Caki2 (cell line): ENCODE measurements around the gene DPYD. TPM values are rescaled to one million over a fixed set of nuclear protein-coding genes. Genes with fewer than 3 reads are reported as not detected.
A peak's percentile ranks its signal among the peaks of the same experiment; 100 is the strongest.

ENCODE experiments used
- DNase-seq: peaks from one replicate; pipeline ENCODE4 v3.0.0-alpha.2; 2015; ENCODE audit warnings: low read depth
- in situ Hi-C: cut with HindIII; loops from 2 replicates; pipeline ENCODE4 v1.10.0; 2016; ENCODE audit warnings: low sequenced_read_pairs, low pct_unique_long_range_greater_than_20kb, mixed read lengths
- total RNA-seq: library from RNA; depleted of rRNA; stranded (reverse); fragments of >200 nt; shearing (Covaris generic); gene quantifications from 2 replicates; pipeline ENCODE4 v1.2.3, GENCODE V29; 2014; ENCODE audit warnings: low replicate concordance

The DPYD gene
- total RNA-seq, 1 experiment from 2014 or later = 2.2 TPM

DNA sequence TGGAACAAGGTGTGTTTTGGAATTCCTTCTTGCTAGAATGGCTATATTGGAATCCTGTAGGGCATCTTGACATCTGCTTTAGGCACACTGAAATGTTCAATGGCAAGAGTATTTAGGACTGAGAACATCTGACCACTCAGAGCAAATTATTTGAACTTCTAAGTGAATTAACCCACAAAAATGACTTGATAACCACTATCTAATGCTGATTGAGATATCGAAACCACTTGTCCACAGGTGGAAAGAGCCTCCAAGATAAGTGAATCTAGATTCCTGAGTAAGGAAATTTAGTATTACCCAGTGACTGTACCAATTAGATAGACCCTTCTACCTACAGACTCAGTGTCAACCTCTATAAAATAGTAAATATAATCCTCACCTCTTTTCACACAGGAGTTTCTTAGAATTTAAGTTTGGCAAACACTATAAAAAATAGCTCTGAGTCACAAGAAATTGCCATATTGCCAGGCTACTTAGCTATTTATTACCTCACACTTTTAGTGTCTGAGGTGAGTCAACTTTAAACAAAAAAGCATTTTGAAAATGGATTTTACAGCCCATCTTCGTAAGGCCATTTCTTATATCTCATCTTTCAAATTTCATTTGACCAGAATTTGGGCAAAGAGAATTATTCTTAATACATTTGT is 777.5 kb downstream of the DPYD start:
- in situ Hi-C loops = no loop called here
- DNase-seq = peak; percentile 19

DNA sequence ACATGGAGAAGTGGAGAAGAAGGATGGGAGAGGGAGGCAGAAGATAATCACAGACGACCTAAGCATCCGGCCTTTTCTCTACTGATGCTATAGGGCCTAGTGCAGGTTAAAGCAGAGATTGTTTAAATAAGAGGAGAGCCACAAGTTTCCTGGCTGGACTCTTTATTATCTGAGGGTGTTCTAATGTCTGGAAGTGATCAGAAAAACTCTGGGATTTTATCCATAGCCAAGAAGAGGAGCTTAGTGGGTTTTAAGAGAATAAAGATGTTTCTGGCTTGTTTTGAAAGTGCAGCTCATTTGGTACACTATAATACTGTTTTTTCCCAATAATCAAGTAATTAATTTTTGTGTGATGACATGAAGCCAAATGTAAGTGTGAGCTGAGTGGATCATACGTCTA is 780.2 kb downstream of the DPYD start:
- DNase-seq = no peak
- in situ Hi-C loops = no loop called here

GRCh38 chr1:97139512-97139911 is 781.3 kb downstream of the DPYD start:
- in situ Hi-C loops = no loop called here
- DNase-seq = no peak

DNA sequence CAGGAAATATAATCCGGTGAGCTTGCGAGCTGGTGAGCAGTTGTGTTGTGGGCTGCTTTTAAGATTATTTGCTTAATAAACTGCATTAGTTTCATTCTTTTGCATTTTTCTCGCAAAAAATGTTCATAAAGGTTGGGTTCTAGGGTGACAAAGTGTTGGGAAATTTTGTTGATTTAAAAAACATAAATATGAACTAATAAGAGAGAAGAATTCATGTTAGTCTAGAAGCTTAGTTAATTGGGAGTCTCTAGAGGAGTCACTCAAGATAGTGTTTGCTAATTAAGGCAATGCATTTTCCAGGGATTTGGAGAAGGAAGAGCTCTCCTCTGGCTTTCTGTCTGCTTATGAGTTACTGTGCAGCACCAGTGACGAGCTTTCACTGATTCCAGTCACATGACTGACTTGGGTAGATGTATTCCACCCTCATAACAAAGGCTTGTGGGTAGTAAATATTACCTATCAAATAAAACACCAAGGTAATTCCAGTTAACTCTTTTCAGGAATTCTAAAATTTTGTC is 782.3 kb downstream of the DPYD start:
- in situ Hi-C loops = no loop called here
- no peak for DNase-seq

DNA sequence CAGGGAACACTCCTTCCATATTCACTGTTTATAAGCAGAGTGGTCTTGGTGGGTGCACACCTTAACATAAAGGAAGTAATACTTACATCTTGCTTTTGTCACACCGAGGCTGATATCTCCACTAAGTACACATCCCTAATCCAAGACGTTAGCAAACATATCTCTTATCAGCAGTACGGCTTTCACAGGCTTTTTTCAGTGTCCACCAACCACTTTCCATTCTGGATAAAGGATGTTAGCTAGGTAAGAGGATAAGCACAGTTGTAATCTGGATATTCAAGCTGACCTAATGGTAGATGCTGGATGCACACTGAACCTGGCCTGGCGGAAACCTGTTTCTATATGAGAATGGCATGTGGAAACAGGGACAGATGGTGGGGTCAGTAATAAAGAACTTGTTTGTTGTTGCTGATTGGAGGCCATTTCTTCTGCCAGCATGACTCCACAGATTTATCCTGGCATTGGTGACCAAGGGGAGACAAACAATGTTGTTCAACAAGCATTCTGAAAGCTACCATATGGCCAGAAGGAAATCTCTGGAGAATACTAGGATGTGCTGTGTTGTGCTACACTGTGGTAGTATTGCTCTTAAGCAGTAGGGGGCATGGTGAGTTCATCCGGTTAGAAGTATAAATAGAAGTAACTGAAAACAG is 782.8 kb downstream of the DPYD start:
- peak; percentile 31 for DNase-seq

DNA sequence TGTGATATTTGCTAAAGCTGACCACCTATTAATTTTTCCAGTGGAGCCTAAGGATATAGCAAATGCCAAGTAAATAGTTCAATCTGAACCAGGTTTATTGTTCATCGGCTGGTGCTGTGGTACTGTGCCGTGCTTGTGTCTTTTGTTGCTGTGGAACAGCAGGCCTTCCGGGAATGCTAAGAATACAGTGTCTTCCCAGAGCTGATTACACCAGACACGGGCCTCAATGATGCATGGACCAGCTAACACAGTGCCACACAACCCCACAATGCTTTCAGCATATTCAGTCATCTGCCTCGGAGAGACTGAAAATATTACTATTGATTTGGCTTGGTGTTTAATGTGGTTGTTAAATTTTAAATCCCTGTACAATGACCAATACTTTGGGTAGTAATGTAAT is 783.8 kb downstream of the DPYD start:
- in situ Hi-C loops = no loop called here
- no peak for DNase-seq

More for the DNA sequence above, 782.8 kb downstream of the DPYD start:
- in situ Hi-C loops = no loop called here

DNA sequence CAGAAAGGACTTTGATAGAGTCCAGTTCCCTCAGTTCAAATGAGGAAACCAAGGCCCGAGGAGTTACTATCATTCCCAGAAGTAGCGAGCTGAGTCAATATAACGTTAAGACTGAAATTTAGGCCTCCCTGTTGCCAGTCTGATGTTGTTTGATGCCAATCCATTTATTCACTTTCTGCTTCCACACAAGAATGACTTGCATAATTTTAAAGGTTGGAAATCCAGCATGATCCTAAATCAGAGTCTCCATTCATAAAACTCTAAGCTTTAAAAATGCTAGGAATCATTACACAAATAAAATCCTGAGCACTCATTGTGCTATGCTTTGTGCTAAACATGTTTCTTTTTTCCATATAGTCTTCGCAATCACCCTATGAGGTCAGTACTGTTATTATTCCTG is 784.9 kb downstream of the DPYD start:
- no peak for DNase-seq
- in situ Hi-C loops = no loop called here

GRCh38 chr1:97128426-97128825 is 792.4 kb downstream of the DPYD start:
- in situ Hi-C loops = no loop called here
- no peak for DNase-seq

GRCh38 chr1:97123717-97124431 is 797.0 kb downstream of the DPYD start:
- in situ Hi-C loops = no loop called here
- no peak for DNase-seq

GRCh38 chr1:97120806-97121205 is 800.0 kb downstream of the DPYD start:
- in situ Hi-C loops = no loop called here
- DNase-seq = no peak

DNA sequence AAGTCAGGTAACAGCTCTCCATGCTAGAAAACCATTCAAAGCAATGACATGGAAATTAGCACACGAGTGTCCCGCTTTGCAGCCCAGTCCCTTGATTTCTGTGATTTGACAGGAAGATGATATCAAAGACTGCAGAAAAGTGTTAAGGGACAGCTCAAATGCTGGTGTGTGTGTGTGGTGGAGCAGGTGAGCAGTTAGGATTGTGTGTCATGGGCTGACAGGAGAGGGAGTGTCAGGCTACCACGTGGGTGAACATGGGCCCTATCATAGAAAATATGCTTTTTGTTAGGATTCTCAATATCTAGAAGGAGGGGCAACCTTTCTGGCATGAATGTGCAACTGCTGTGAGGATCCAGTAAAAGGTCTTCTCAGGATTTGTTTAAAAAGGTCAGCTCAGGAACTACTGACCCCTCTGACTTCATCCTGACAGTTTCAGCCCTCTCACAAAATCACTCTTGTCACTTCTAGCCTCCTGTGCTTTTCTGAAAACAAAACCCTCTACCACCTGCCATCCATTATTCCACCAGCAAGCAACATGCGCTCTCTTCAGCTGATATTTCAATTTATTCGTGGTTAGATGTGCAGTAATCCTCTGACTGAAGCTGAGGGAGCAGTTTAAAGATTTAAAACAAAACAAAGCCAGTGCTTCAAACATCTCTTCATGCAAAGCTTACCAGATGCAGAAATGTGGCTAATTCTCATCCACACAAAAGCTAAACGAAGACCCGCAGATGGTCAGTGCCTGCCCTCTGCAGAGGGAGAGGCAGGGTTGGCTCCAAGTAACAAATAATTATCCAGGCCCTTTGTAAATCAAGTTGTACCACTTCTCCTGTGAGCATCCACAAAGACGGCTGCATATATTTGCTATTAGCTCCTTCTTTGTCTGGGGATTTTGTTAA is 801.3 kb downstream of the DPYD start:
- in situ Hi-C loops = no loop called here
- DNase-seq = no peak

- DNase-seq = no peak
Measured at GRCh38 chr1:97114842-97115241, 806.0 kb downstream of the DPYD start.

DNA sequence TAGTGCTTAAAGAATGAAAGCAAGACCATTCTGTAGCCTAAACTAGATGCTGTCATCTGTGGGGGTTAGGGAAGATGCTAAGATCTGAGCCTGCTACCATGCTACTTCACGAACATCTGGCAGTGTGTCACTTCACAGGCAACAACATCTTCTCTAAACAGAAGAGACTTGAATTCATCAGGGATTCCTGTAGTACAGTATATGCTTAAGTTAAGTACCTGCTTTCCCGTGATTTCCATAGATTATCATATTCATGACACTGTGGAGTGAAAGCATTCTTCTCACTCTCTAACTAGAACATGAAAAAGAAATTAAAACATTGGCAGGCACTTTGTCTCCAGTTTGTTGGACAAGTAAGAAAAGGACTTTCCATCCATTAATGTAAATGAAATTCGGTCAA is 808.4 kb downstream of the DPYD start:
- in situ Hi-C loops = no loop called here
- DNase-seq = no peak

More at GRCh38 chr1:97114842-97115241, 806.0 kb downstream of the DPYD start:
- in situ Hi-C loops = no loop called here

DNA sequence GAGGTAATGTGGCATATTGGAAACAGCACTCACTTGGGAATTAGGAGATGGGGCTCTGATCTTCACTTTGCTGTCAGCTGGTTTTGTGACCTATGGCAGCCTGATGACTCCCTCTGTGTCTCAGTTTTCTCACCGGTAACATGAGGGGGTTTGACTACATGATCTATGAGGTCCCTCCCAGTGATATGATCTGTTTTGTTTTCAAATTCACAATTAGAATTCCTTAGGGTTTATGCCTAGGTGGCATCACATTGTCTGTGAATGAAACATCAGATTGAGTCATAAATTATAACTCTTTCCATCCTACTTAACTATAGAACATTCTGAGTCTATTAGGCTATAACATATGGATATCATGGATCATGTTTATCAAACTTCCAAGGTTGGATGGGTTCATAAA is 812.7 kb downstream of the DPYD start:
- no peak for DNase-seq
- in situ Hi-C loops = no loop called here

- in situ Hi-C loops = no loop called here
- no peak for DNase-seq
Measured at GRCh38 chr1:97105531-97105930, 815.3 kb downstream of the DPYD start.

DNA sequence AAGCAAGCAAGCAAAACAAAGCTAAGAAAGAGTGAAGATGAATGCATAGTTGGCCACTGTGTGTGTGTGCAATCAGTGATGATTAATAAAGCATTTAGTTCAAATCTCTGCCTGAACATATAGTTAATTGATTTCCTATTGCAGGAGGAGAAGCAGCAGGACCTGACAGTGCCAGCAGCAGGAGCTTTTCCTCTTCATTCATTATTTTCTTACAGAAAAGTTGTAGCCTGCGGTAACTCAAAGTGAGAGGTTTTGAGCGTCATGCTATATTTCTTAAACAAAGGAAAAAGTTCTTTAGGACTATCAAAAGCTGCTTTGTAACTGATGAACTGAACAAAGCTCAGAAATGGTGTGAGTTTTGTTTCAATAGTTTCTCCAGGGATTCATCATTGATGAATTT is 819.3 kb downstream of the DPYD start:
- DNase-seq = no peak
- in situ Hi-C loops = no loop called here

- DNase-seq = no peak
- in situ Hi-C loops = no loop called here
Measured at GRCh38 chr1:97097404-97097925, 823.4 kb downstream of the DPYD start.

DNA sequence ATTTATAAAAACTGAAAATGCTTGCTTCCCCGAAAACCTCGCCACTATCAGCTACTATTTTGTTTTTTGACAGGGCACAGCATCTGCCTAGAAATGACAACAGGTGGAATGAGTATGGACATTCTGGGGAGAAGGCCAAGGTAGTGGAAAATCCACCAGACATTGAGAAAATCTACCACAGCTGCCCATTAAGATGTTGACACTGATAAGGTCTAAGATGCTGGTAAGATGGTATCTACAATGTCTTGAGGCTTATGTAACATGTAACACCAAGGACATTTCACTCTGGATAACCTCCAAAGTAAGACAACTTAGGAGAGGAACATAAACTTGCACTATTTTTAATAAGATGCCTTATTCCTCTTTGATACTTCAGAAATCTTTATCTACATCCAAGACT is 825.1 kb downstream of the DPYD start:
- no peak for DNase-seq
- in situ Hi-C loops = no loop called here
